NCI-H524 (cell line): Measurements from ENCODE around the gene MYH7.
A peak's percentile ranks its signal among the peaks of the same experiment; 100 is the strongest.
"Not testable (repeated sequence)": the region's sequence is repeated elsewhere in the genome, so short reads cannot be mapped to it uniquely, and the experiment has no call there.

ENCODE experiments used
- DNase-seq, 2 experiments: peaks; one replicate each; lab custom pipeline; 2025; lab: John Stamatoyannopoulos, UW

Gene MYH7

DNA sequence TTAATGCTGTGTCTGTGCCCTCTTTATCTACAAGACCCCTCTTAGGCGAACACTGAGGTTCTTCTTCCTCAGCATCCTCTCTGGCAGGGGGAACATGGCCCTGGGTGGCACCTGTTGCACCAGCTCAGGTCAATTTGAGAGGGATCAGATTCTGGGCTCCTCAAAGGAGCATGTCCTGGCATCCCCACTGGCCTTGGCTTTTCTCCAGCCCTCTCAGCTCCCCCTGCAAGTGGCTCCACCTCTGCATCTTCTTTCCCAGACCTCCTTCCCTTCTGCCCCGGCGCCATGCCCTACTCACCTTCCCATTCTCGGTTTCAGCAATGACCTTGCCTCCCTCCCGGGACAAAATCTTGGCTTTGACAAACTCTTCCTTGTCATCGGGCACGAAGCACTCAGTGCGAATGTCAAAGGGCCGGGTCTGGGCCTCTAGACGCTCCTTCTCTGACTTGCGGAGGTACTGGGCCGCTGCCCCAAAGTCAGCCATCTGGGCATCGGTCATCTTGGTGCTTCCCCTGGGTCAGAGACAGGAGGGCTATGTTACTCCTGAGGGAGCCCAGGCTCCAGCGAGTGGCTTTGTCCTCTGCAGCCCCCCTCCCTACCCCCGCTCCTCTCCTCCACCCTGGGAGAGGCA is 28.6 kb downstream of the MYH7 start:
- no peak for DNase-seq

DNA sequence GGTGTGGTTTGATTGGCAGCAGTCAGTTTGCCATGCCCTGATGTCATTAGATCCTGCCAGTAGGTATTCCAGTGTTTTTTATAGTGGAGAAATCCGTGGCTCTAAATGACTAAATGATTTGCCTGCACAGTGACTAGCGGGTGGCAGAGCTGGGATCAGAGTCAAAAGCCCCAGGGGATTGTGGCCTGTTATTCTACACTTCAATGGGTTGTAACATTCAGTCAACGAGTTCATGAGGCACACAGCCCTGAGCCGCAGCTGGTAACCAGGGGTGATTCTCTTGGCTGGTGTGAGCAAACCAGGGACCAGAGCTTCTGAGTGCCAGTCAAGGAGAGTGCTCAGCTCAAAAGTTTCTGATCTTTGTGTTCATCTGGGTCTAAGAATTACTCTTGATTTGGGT is 29.2 kb downstream of the MYH7 start:
- peak in 1 of 2 experiments; percentile 23 for DNase-seq

DNA sequence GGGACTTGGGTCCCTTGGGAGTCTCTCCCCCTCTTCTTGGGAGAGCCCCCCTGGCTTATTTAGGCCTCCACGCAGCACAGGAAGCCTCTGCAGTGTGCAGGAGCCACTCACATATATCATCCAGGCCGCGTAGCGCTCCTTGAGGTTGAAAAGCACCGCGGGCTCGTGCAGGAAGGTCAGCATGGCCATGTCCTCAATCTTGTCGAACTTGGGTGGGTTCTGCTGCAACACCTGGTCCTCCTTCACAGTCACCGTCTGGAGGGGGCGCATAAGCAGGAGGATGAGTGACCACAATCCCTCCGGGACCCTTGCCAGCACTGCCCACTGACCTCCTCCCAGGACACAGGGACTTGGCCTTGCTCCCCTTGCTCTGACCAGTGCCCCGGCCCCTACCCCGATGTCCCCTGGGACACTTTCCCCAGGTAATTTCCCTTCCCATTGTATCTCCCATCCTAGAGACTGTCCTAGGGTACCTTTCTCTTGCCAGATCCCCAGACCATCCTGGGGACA is 29.9 kb downstream of the MYH7 start:
- DNase-seq = no peak

DNA sequence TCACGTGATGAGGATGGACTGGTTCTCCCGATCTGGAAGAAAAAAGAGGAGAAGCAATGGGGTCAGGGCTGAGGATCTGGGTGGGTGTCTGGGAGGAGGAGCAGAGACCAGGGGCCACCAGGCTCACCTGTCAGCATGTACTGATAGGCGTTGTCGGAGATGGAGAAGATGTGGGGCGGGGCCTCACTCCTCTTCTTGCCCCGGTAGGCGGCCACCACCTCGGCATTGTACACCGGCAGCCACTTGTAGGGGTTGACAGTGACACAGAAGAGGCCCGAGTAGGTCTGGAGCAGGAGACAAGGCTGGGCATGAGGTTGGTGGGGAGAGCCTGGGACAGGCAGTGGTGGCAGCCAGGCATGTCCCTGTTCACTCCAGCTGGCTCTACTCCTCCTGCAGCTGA is 30.4 kb downstream of the MYH7 start:
- no peak for DNase-seq

DNA sequence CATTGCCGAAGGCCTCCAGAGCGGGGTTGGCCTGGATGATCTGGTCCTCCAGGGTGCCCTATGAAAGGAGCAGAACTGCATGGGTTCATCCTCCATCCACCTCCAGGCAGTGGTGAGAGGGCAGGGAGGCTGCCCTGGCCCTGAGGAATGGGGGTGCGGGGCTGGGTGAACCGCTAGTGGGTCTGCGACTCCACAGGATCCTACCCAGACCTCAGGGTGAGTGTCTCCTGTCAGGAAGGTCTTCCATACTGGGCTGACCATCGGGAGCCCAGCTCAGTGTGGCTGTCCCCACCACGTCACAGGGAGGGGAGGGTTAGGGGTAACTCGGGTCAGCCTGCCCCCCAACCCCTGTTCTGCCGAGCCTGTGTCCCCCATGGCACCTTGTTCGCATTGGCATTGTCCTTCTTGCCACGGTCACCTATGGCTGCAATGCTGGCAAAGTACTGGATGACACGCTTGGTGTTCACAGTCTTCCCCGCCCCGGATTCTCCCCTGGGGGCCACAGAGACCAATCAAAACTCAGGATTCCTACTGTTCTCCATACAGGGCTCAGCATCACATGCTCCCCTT is 31.0 kb downstream of the MYH7 start:
- DNase-seq = no peak

DNA sequence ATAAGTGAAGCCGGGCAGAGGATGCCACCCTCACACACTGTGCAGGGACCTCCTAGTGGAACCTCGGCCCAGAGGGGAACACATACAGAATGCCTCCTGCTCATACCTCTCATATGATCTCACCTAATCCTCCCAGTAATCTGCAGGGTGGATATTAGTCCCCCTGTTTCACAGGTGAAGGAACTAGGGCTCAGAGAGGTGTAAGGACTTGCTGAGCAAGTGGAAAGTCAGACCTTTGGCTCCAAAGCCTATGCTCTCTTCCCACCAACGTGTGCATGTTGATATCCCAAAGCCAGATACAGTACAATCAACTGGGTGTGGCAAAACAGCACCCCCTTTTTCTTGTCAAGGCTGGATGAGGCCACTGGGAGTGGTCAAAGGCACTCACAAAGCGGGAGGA is 31.6 kb downstream of the MYH7 start:
- DNase-seq = no peak

DNA sequence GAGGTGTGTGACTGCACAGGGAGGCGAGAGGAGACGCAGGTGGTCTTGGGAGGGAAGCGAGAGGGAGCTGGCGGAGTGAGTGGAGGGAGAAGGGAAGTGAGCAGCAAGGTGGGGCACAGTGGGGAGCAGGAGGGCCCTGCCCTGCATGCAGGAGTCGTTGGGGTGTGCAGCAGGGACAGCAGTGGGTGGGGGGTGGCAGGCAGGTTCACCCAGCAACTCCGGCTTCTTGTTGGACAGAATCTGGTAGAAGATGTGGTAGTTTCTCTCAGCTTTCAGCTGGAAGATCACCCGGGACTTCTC is 32.4 kb downstream of the MYH7 start:
- DNase-seq = no peak

DNA sequence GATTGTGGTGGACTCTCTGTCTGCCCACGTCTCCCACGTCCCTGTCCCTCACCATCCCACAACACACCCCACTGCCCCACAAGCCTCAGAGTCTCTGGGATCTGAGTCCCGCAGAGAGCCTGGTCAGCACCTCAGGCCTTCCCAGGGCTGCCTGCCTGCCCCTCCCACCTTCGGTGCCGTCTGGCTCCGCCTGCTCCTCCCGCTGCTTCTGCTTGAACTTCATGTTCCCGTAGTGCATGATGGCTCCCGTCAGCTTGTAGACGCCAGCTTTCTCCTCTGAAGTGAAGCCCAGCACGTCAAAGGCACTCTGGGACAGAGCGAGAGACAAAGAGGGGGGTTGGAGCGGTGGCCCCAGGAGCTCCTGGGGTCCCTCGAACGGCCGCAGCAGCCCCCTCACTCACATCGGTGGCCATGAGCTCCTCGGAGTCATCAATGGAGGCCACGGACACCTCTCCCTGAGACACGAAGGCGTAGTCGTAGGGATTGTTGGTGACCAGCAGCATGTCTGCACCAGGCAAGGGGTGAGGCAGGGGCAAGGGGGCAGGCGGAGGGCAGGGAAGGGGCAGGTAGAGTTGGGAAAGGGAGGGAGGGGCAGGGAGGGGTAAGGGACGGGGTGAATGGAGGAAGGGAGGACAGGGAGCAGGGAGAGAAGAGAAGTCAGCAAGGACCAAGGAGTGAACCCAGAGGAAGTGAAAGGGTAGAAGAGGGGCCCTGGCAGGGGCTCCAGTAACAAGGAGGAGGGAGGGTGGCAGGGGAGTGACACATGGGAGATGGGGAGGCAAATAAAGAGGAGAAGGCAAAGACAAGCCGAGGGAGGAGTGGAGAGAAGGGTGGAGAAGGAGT is 32.9 kb downstream of the MYH7 start:
- DNase-seq = no peak

DNA sequence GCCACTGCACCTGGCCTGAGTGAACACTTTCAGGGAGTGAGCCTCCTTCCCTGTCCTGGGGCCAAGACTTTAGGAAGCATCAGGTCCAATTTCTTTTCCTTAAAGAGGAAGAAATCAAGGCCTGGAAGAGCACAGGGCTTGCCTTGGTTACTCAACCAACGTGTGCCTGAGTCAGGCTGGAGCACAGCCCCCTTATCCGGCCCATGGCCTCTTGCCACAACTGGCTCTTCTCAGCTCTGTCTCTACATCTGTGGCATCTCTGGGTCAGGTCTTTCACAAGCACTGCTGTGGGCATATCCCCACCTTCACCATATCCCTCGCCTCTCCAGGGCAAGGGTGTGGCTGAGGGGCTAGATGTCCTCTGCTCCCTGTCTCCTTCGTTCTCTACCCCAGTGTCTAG is 34.2 kb downstream of the MYH7 start:
- no peak for DNase-seq

DNA sequence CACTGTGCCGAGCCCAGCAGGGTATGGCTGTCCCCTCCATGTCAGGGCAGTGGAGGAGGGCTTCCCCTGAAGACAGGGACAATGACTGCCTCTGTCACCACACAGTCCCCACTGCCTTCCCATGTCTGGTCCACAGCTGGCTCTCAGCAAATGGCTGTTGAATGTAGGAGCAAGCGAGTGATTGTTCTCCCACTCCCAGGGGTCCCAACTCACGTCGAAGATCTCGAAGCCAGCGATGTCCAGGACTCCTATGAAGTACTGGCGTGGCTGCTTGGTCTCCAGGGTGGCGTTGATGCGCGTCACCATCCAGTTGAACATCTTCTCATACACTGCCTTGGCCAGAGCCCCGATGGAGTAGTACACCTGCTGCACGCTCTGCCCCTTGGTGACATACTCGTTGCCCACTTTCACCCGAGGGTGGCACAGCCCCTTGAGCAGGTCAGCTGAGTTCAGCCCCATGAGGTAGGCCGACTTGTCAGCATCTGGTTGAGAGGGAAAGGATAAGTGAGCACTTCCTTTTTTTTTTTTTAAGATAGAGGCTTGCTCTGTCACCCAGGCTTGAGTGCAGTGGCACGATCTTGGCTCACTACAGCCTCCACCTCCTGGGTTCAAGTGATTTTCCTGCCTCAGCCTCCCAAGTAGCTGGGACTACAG is 34.8 kb downstream of the MYH7 start:
- DNase-seq = not testable (repeated sequence)

DNA sequence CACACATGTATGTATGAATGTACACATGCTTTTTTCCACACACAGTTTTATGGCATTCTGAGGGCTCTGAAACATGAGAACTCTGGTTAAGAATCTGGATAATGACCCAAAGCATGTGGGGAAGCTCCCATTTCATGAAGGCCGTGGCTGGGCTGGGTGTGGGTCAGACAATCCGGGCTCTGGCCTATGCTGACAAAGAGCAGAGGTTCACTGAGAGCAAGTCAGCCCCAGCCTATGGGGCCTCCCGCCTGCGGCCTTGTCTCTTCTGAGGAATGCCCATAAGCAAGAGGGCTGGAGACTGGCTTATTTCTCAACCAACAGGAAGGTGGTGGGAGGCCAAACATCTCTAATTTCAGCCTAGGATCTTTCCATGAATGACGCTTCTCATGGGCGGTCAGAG is 35.9 kb downstream of the MYH7 start:
- DNase-seq = no peak

DNA sequence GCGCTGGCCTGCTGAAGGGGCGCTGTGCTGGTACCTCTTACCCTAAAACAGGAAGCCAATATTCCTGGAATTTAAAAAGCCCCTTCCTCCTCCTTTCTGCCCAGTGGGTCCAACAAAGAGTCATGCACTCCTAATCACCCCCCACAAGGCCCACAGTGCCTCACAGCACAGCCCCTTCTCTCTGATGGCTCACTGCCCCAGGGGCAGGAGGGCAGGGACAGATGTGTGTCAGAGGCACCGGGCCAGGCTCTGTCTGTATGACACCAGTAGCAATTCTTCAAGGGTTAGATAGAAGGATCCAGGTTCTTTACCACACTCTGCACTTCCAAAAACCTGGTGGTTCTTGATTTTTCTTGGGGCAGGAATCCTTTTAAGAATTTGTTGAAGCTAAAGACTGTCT is 36.3 kb downstream of the MYH7 start:
- no peak for DNase-seq

DNA sequence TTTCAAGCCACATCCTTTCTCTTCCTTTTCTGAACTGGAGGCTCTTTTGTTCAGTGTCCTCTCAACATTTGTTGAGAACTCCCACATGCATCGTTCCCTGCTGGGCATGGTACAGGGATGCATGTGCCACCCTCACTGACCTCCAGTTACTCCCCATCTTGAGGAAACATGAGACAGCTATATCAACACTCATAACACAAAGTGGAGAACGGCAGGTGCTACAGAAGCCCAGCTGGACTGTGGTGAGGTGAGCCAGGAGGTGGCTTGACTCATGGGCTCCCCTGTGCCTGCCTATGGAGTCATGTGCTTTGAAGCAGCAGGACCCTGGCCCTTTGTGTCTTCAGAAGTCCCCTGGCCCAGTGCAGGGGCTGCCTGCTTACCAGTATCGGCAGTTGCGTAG is 37.1 kb downstream of the MYH7 start:
- DNase-seq = no peak

DNA sequence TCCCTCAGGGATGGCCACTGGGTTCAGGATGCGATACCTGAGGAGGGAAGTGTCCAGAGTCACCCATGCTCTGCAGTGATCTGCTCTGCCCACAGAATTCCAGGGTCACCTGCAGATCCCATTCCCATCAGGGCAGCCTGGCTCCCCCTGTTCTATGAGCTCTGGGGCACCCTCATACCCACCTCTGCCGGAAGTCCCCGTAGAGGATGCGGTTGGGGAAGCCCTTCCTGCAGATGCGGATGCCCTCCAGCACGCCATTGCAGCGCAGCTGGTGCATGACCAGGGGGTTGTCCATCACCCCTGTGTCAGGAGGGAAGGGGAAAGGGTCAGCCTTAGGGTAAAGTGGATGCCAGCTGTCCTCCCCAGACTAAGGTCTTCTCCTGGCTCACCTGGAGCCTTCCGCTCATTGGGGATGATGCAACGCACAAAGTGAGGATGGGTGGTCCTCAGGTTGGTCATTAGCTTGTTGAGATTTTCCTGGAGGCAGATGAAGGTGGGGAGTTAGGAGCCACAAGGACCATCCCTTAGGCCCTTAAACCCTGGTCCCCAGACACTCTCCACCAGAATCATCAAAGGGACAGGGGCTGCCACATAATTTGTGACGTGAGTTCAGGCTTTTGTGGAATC is 38.6 kb downstream of the MYH7 start:
- DNase-seq = no peak

DNA sequence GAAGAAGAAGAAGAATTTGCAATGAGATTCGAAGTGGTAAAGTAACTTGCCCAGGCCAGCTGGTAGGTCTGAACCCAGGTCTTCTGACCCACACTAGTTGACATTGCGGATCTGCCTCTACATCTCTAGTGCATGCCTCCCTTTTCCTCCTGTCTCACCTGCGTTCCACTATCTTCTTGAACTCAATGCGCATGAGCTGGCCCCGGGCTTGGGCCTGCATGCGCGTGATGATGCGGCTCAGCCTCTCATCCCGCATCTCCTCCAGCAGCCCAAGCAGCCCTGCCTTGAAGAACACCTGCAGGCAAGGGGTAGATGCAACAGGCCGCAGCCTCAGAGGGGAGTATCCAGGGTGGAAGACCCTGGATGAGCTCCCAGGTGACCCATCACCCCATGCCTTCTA is 39.3 kb downstream of the MYH7 start:
- DNase-seq = no peak

DNA sequence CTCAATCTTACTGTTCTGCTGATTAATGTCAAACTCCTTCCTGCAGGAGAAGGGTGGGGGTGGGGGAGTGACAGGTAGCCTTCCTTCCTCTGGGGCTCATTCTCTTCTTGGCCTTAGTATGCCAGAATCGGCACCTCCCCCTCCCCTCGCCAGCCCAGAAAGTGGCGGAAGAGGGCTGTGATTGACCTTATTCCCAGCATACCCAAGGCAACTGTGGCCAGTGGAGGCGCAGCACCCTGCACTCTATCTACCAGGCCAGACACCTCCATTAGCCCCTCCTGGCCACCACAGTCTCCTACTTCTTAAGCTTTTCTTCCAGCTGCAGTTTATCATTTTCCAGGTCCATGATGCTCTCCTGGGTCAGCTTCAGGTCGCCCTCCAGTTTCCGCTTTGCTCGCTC is 42.8 kb downstream of the MYH7 start:
- no peak for DNase-seq

DNA sequence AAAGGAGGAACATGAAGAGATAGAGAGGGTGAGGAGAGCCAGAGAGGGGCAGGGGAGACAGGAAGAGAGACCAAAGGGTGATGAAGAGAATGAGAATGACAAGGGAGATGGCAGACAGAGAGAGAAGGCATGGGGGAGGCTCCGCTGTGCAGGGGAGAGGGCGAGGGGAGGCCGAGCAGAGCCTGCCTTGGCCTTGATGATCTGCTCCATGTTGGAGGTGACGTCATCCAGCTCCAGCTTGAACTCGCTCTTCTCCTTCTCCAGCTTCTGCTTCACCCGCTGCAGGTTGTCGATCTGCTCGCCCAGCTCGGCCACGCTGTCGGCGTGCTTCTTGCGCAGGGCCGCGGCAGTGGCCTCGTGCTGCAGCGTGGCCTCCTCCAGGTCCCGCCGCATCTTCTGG is 45.6 kb downstream of the MYH7 start:
- not testable (repeated sequence) for DNase-seq

DNA sequence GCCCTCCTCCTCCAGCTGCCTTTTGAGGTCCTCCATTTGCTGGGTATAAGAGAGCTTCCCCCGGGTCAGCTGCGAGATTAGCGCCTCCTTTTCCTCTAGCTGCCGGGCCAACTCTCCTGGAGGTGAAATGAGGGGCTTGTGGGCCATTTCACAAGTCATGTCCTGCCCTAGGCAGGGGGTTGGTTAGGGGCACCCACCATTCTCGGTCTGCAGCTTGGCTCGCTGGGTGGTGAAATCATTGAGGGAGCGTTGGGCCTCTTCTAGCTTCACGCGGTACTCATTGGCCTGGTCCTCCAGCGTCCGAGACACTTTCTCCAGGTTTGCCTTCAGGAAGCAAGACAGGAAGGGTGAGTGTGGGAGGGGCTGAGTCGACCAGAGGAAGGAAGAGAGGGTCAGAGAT is 46.1 kb downstream of the MYH7 start:
- no peak for DNase-seq

DNA sequence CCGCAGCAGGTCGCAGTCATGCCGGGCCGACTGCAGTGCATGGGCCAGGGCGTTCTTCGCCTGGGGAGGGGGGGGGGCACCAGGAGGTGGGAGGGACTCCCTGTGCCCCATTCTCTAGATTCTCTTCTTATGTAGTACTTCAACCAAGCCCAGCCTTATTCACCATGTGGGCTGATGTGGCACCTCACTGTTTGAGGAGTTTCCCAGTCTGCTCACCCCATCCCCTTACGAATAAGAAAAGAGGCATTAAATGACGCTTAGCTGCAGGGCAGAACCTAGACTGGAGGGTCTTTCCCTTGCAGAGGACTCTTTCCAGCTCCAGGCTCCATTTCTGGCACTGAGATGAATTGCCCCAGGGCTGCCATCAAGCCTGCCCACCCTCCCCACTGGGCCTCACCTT is 46.5 kb downstream of the MYH7 start:
- no peak for DNase-seq

DNA sequence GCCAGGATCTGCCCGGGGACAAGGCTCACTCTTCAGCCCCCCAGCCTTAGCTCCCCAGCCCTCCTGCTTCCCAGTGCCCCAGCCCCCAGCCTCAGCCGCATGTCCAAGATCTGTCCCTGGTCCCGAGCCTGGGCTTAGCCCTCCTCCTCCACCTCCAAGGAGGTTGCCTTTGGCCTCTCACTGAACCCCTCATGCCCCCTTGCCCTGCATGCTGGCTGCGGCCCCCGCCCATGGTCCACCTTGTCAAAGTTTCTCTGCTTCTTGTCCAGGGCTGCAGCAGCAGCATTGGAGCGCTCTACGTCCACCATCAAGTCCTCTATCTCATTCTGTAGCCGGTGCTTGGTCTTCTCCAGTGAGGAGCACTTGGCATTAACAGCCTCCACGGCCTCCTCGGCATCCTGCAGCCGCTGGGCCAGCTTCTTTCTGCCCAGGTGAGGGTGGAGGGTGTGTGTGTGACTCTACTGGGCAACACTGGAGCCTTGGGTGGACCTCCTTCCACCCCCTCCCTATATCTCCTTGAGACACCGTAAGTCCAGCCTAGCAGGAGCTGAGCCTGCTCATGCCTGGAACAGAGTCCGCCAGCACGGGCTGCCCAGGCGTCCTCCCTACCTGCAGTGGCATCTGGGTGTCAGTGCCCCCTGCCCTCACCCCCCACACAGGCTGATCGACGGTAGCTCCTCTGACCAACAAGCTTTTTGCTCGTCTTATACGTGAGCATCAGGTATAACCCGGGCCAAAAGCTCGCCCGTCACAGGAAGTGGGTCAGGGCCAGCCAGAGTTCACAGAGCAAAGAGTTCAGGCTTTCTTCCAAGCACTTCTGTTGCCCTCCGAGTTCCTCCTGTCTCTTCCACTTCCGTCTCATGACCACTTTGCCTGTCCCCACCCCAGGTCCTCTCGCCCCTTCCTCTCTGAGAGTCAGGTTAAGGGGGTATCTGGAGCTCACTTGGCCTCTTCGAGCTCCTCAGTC is 47.3 kb downstream of the MYH7 start:
- DNase-seq = no peak

DNA sequence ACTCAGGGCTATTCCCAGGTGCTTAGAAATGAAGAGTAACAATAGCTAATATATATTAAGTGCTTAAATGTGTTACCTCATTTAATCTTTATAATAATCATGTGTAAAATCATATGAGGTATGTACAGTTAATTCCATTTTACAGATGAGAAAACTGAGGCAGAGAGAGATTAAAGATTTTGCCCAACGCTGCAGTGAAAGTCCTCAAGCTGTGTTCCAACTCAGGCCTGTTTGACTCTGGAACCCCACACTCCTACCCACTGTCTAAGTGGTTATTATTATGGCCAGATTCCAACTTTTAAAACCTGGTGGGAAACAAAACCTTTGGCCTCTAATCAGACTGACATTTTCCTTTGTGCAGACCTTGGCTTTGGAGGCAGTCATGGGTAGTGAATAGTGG is 48.5 kb downstream of the MYH7 start:
- no peak for DNase-seq
